GM23338 (cell line): Measurements from ENCODE around the gene CTNND2.

Experiments
- CTCF ChIP-seq, 2 experiments: fragments of 200-600 bp in 1 of 2; sonication (generic) in 1 of 2; conservative IDR thresholded peaks; 2 replicates each; pipeline versions ENCODE4 v1.5.1 to v1.6.1; 2016 to 2017; ENCODE audit warnings: antibody characterized with exemption in 2 of 2, low read depth in 2 of 2, mild to moderate bottlenecking in 2 of 2, moderate library complexity in 1 of 2
- EZH2 ChIP-seq: fragments of 200-600 bp; sonication (generic); IDR thresholded peaks from one replicate; pipeline ENCODE4 v1.8.0; 2017; ENCODE audit warnings: antibody characterized with exemption, mild to moderate bottlenecking, low read depth; ENCODE audit not compliant: unreplicated experiment
- ZNF114 ChIP-seq: fragments of 250-450 bp; sonication (Bioruptor Pico); IDR thresholded peaks from 2 replicates; pipeline ENCODE4 v1.5.0; 2020; ENCODE audit warnings: mild to moderate bottlenecking, moderate library complexity

DNA sequence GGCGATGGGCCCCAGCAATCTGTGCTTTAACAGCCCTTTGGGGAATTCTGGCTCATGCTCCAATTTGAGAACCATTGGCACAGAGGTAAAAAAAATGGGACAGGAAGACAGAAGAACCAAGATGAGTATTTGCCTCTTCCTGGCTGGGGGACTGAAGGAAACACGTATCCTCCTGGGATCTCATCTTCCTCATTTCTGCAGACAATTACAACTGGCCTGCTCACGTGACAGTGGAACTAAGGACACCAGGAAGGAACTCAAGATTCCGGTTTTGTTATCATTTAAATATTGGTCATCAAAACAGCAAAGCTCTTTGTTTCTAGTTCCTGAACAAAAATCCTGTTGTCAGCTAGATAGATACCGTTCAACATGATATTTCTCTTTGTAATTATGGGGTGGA, 927.2 kb downstream of the CTNND2 start:
- TF ChIP-seq CTCF (conservative IDR thresholded peaks at IDR 0.05; ENCODE audit: low read depth in 2 of 2): no peak
- TF ChIP-seq EZH2: no peak
- no peak for TF ChIP-seq ZNF114 (CRISPR knock-in tag)
